Adrenal gland (tissue), 12 donors: ENCODE results near the gene COL1A1. TPM values are rescaled to one million over a fixed set of nuclear protein-coding genes. Genes with fewer than 3 reads are reported as not detected.
A peak's percentile ranks its signal among the peaks of the same experiment; 100 is the strongest.

Source experiments
- DNase-seq, 7 donors: peaks; one replicate each; pipeline ENCODE4 v3.0.0-alpha.2; 2019 to 2020
- H3K27ac ChIP-seq, 5 donors: fragments of 200-600 bp; sonication (generic) in 4 of 5; 1 replicate in 3 of 5; 2 replicates in 2 of 5; pipeline versions ENCODE4 v1.5.1 to v1.8.0; 2016 to 2020; ENCODE audit warnings: mild to moderate bottlenecking in 1 of 5
- H3K27me3 ChIP-seq: fragments of 200-600 bp; 2 replicates; pipeline ENCODE4 v1.8.0; 2021
- H3K36me3 ChIP-seq, 2 donors: fragments of 200-600 bp; replicated peaks in 1 of 2; 1 replicate in 1 of 2; 2 replicates in 1 of 2; pipeline versions ENCODE4 v1.5.1 to v1.8.0; 2018 to 2022
- H3K4me1 ChIP-seq, 2 donors: fragments of 200-600 bp; replicated peaks in 1 of 2; 1 replicate in 1 of 2; 2 replicates in 1 of 2; pipeline versions ENCODE4 v1.5.1 to v1.8.0; 2018 to 2021
- H3K4me3 ChIP-seq, 4 donors: fragments of 200-600 bp; sonication (generic) in 3 of 4; one replicate each; pipeline ENCODE4 v1.5.1; 2016 to 2018
- H3K9me3 ChIP-seq, 3 donors: fragments of 200-600 bp; sonication (generic) in 1 of 3; replicated peaks in 1 of 3; 1 replicate in 2 of 3; 2 replicates in 1 of 3; pipeline versions ENCODE4 v1.5.1 to v1.8.0; 2016 to 2021
- POLR2A ChIP-seq, 2 donors: fragments of 450-650 bp; IDR thresholded peaks; one replicate each; pipeline ENCODE4 v1.6.1; 2017; ENCODE audit warnings: antibody characterized with exemption in 2 of 2, mild to moderate bottlenecking in 2 of 2, moderate library complexity in 1 of 2
- WGBS, 4 donors: extraction: QIAGEN DNeasy Blood & Tissue Kit in 2 of 4; methylation state at CpG; one replicate each; pipeline versions ENCODE4 v1.1.5 to v1.1.7; 2013 to 2017; 5-methylcytosine and 5-hydroxymethylcytosine counted together
- intact Hi-C, 2 donors: fragments of 100-400 bp; cut with DNase I; formaldehyde crosslinking; loops; one replicate each; pipeline versions ENCODE4 v1.14.1 to v1.15.0; 2022 to 2023
- polyA plus RNA-seq, 3 donors: library from polyadenylated mRNA; stranded (reverse); fragments of 200-250 nt in 2 of 3; fragments of 350-450 nt in 1 of 3; fragmentation: Illumina TruSeq in 1 of 3; extraction: RNeasy Lipid Tissue Mini Kit (QIAGEN cat#74804) in 1 of 3; gene quantifications; one replicate each; pipeline ENCODE4 v1.2.3, GENCODE V29; 2013 to 2014
- total RNA-seq, 9 donors: library from RNA; depleted of rRNA in 4 of 9; stranded (reverse); fragments of >200 nt in 4 of 9; fragments of 120-200 nt in 1 of 9; fragmentation: NEBNext Ultra II Directional in 1 of 9; extraction: Animal tissue kit (Norgen Biotek cat#: 25700) in 1 of 9; gene quantifications; one replicate each; pipeline versions ENCODE4 v1.1.0 to v1.2.4, GENCODE V29; 2013 to 2023
- TF ChIP-seq, protein P1 (sequence below), 6 experiments: fragments of 450-650 bp in 4 of 6; fragments of 200-600 bp in 2 of 6; sonication (generic) in 1 of 6; IDR thresholded peaks; 1 replicate in 5 of 6; 2 replicates in 1 of 6; pipeline versions ENCODE4 v1.5.1 to v1.8.0; 2016 to 2021; ENCODE audit warnings: antibody characterized with exemption in 6 of 6, mild to moderate bottlenecking in 2 of 6, moderate library complexity in 1 of 6
- donor health status: healthy with polysubstance abuse.
- donor health status: Bipolar disorder and iron deficiency.
- donor health status: DM: yes; HTN: yes; CAD: no.
- donor health status: DM: no; HTN: no; CAD: no.
- donor health status: DM: no; HTN: no; CAD: no.
- donor health status: DM: yes; HTN: yes; CAD: no.

Gene COL1A1
- total and polyA plus RNA-seq, 12 donors, result 39.6 to 263 (median 87.2) TPM

DNA sequence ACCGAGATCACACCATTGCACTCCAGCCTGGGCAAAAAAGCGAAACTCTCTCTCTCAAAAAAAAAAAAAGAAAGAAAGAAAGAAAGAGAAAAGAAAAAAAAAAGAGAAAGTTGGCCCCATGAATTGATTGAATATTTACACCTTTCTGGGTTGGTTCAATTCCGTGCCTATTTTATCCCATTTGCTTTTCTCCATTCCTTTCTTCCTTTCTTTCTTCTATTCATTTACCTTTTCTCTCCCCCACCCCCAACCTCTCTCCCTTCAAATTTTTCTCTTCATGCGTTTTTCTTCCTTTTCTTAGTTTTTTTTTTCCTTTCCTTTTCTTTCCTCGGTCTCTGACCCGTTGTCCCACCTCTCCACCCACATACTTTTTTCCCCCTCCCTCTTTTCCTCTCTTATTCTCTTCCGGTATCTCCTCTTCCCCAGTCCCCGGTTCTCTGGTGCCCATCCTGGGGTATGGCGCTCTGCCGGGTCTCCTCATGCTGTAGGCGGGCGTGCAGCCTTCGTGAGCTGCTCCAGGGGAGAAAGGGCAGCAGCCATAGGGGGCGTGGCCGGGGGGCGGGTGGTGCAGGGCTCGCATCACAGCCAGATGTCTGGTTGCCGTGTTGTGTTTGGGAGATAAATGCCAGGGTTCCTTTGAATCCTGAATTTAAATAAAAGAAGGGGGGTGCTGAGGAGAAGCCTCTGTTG lies 5.3 kb upstream of the COL1A1 start:
- H3K27ac ChIP-seq, result peak overlapping the region in 2 of 5 donors; percentile 5 to 63

DNA sequence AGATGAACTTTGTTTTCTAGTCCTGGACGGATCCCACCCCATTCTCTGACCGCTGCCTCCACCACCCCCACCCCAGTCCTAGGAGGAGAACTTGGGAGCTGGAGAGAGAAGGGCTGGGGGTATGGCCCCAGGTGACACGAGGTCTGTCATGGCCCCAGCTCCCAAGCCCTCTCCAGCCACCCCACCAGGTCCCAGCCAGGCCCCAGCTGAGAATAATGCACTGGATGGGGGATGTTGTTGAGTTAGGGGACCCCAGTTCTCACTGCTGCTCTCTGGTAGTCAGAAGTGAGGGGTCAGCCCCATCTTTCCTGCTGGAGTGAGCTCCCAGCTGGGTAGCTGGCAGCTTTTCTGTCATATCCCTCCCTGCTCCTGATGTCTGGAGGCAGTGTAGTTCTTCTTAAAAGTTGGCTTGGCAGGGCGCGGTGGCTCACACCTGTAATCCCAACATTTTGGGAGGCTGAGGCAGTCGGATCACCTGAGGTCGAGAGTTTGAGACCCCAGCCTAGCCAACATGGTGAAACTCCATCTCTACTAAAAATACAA lies 4.6 kb upstream of the COL1A1 start:
- H3K4me3 ChIP-seq, result no peak overlapping the region
- WGBS, 4 donors, result 76 to 93% (median 78%) methylated on average over 7 of the region's 7 CpGs
- peak overlapping the region in 2 of 5 donors; percentile 38 to 76 for H3K27ac ChIP-seq

More for the DNA sequence above, 5.3 kb upstream of the COL1A1 start:
- Histone ChIP-seq H3K4me1 (peaks cover 0 to 9% of the 10 kb centered on the region in 2 donors), H3K4me3 (no peak overlapping the region), H3K27me3 (peaks cover 9% of the 10 kb centered on the region), H3K9me3 (no peaks in the 10 kb centered on the region), H3K36me3 (no peaks in the 10 kb centered on the region)
- WGBS, 4 donors, result 19 to 22% (median 21%) methylated on average over 18 of the region's 18 CpGs
- TF ChIP-seq POLR2A (IDR thresholded peaks at IDR 0.05), result no peak
- DNase-seq, result no peak
- intact Hi-C loops, result no loop called here

GRCh38 chr17:50205111-50205962 lies 3.9 kb upstream of the COL1A1 start:
- peak in 1 of 7 donors; percentile 24 for DNase-seq

More for the DNA sequence above, 4.6 kb upstream of the COL1A1 start:
- TF ChIP-seq, protein P1, sequence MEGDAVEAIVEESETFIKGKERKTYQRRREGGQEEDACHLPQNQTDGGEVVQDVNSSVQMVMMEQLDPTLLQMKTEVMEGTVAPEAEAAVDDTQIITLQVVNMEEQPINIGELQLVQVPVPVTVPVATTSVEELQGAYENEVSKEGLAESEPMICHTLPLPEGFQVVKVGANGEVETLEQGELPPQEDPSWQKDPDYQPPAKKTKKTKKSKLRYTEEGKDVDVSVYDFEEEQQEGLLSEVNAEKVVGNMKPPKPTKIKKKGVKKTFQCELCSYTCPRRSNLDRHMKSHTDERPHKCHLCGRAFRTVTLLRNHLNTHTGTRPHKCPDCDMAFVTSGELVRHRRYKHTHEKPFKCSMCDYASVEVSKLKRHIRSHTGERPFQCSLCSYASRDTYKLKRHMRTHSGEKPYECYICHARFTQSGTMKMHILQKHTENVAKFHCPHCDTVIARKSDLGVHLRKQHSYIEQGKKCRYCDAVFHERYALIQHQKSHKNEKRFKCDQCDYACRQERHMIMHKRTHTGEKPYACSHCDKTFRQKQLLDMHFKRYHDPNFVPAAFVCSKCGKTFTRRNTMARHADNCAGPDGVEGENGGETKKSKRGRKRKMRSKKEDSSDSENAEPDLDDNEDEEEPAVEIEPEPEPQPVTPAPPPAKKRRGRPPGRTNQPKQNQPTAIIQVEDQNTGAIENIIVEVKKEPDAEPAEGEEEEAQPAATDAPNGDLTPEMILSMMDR (IDR thresholded peaks at IDR 0.05), result no peak
- no peak for TF ChIP-seq POLR2A (IDR thresholded peaks at IDR 0.05)
- H3K27me3 ChIP-seq, result peaks cover 16% of the 10 kb centered on the region
- H3K4me1 ChIP-seq, result peaks cover 0 to 9% of the 10 kb centered on the region in 2 donors
- H3K36me3 ChIP-seq, result no peaks in the 10 kb centered on the region
- no peaks in the 10 kb centered on the region for H3K9me3 ChIP-seq
- intact Hi-C loops, result no loop called here
- DNase-seq, result no peak

DNA sequence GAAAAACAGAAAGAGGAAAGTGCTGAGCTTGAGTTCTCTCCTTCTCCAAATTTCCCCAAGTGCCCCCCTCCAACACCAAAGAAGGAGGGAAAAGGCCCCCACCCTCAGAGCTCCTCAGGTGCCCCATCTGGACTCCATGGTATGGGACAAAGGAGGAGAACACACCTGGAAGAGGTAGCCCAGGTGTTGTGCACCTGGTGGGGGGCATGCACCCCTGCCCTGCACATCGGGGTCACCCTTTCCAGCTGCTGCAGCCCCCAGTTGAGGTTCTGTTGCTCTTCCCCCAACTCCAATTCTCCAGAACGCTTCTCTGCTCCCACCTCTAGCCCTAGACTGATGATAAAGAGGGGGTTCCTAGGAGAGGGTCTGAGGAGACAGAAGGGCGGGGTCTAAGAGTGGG lies 3.0 kb upstream of the COL1A1 start:
- intact Hi-C loops, result loop anchor here in 1 of 2 donors (5.0 kb wide), 1 partner anchor 93 kb away; no protein-coding TSS in a partner anchor

More at GRCh38 chr17:50205111-50205962, 3.9 kb upstream of the COL1A1 start:
- Histone ChIP-seq H3K27ac (peak overlapping the region in 2 of 5 donors; percentile 44 to 76), H3K27me3 (peaks cover 11% of the 10 kb centered on the region), H3K4me1 (peaks cover under 1 to 10% of the 10 kb centered on the region in 2 donors), H3K36me3 (no peaks in the 10 kb centered on the region), H3K4me3 (no peak overlapping the region), H3K9me3 (no peaks in the 10 kb centered on the region)
- no peak for TF ChIP-seq POLR2A (IDR thresholded peaks at IDR 0.05)
- TF ChIP-seq, protein P1 (IDR thresholded peaks at IDR 0.05), result no peak
- intact Hi-C loops, result no loop called here
- WGBS, 4 donors, result 52 to 59% (median 57%) methylated on average over 10 of the region's 10 CpGs

More for the DNA sequence above, 3.0 kb upstream of the COL1A1 start:
- 67 to 89% (median 77%) methylated on average over 3 of the region's 3 CpGs for WGBS, 4 donors
- H3K4me1 ChIP-seq, result peaks cover 3 to 18% of the 10 kb centered on the region in 2 donors
- H3K36me3 ChIP-seq, result no peaks in the 10 kb centered on the region
- no peaks in the 10 kb centered on the region for H3K9me3 ChIP-seq
- H3K27ac ChIP-seq, result peak overlapping the region in 1 of 5 donors; percentile 63
- DNase-seq, result no peak
- H3K27me3 ChIP-seq, result peaks cover 13% of the 10 kb centered on the region
- no peak overlapping the region for H3K4me3 ChIP-seq
- TF ChIP-seq, protein P1 (IDR thresholded peaks at IDR 0.05), result no peak
- no peak for TF ChIP-seq POLR2A (IDR thresholded peaks at IDR 0.05)
